ENCODE data around the gene KLF6. TPM values are rescaled to one million over a fixed set of nuclear protein-coding genes. Genes with fewer than 3 reads are reported as not detected.

Gene KLF6
- total RNA-seq, 1 donor from 2014 or later: 95.5 TPM

- H3K36me3 Mint-ChIP-seq (ENCODE audit: insufficient read depth): peaks cover 17% of the 10 kb centered on the region
- H3K27ac Mint-ChIP-seq: no peak overlapping the region
- TF ChIP-seq CTCF (IDR thresholded peaks at IDR 0.05; ENCODE audit: unreplicated experiment): no peak
- H3K27me3 Mint-ChIP-seq: no peaks in the 10 kb centered on the region
- H3K4me1 Mint-ChIP-seq (ENCODE audit: low read depth): peaks cover 22% of the 10 kb centered on the region
- DNase-seq (ENCODE audit: low spot score, unreplicated experiment): no peak
- no peak overlapping the region for H3K4me3 Mint-ChIP-seq (ENCODE audit: low read depth)
- H3K9me3 Mint-ChIP-seq (ENCODE audit: low read depth): no peaks in the 10 kb centered on the region
These were observed 12.4 kb downstream of the KLF6 start for GRCh38 chr10:3772361-3773171.

GRCh38 chr10:3770611-3771110 lies 14.3 kb downstream of the KLF6 start:
- Mint-ChIP-seq H3K4me3 (ENCODE audit: low read depth) (no peak overlapping the region), H3K4me1 (ENCODE audit: low read depth) (peaks cover 11% of the 10 kb centered on the region), H3K9me3 (ENCODE audit: low read depth) (no peaks in the 10 kb centered on the region), H3K27me3 (peaks cover 13% of the 10 kb centered on the region), H3K27ac (no peak overlapping the region), H3K36me3 (ENCODE audit: insufficient read depth) (peaks cover 4% of the 10 kb centered on the region)
- TF ChIP-seq CTCF (IDR thresholded peaks at IDR 0.05; ENCODE audit: unreplicated experiment): no peak
- DNase-seq (ENCODE audit: low spot score, unreplicated experiment): no peak

- H3K4me3 Mint-ChIP-seq (ENCODE audit: low read depth): no peak overlapping the region
These were observed 15.5 kb downstream of the KLF6 start for GRCh38 chr10:3769556-3769955.

GRCh38 chr10:3766046-3766756 lies 18.8 kb downstream of the KLF6 start:
- H3K27ac Mint-ChIP-seq: peak overlapping the region; percentile 29
- peaks cover 22% of the 10 kb centered on the region for H3K27me3 Mint-ChIP-seq
- TF ChIP-seq CTCF (IDR thresholded peaks at IDR 0.05; ENCODE audit: unreplicated experiment): no peak
- no peaks in the 10 kb centered on the region for H3K9me3 Mint-ChIP-seq (ENCODE audit: low read depth)
- H3K4me3 Mint-ChIP-seq (ENCODE audit: low read depth): no peak overlapping the region
- peaks cover 34% of the 10 kb centered on the region for H3K4me1 Mint-ChIP-seq (ENCODE audit: low read depth)
- H3K36me3 Mint-ChIP-seq (ENCODE audit: insufficient read depth): no peaks in the 10 kb centered on the region
- DNase-seq (ENCODE audit: low spot score, unreplicated experiment): no peak

More at GRCh38 chr10:3769556-3769955, 15.5 kb downstream of the KLF6 start:
- no peak overlapping the region for H3K27ac Mint-ChIP-seq
- H3K27me3 Mint-ChIP-seq: peaks cover 22% of the 10 kb centered on the region
- no peaks in the 10 kb centered on the region for H3K9me3 Mint-ChIP-seq (ENCODE audit: low read depth)
- no peak for TF ChIP-seq CTCF (IDR thresholded peaks at IDR 0.05; ENCODE audit: unreplicated experiment)
- no peak for DNase-seq (ENCODE audit: low spot score, unreplicated experiment)
- peaks cover 14% of the 10 kb centered on the region for H3K4me1 Mint-ChIP-seq (ENCODE audit: low read depth)
- no peaks in the 10 kb centered on the region for H3K36me3 Mint-ChIP-seq (ENCODE audit: insufficient read depth)

GRCh38 chr10:3765146-3765545 lies 19.9 kb downstream of the KLF6 start:
- DNase-seq (ENCODE audit: low spot score, unreplicated experiment): no peak
- TF ChIP-seq CTCF (IDR thresholded peaks at IDR 0.05; ENCODE audit: unreplicated experiment): no peak
- H3K9me3 Mint-ChIP-seq (ENCODE audit: low read depth): no peaks in the 10 kb centered on the region
- H3K4me3 Mint-ChIP-seq (ENCODE audit: low read depth): no peak overlapping the region
- peaks cover 37% of the 10 kb centered on the region for H3K4me1 Mint-ChIP-seq (ENCODE audit: low read depth)
- no peaks in the 10 kb centered on the region for H3K36me3 Mint-ChIP-seq (ENCODE audit: insufficient read depth)
- no peak overlapping the region for H3K27ac Mint-ChIP-seq
- peaks cover 27% of the 10 kb centered on the region for H3K27me3 Mint-ChIP-seq
